GM18507 (cell line): Measurements from ENCODE around the gene EPN2.

ENCODE experiments used
- DNase-seq: peaks from one replicate; pipeline ENCODE4 v3.0.0; 2011; ENCODE audit warnings: low read depth; ENCODE audit not compliant: insufficient read length; ENCODE audit errors: extremely low spot score
- FAIRE-seq: peaks from 2 replicates; lab custom pipeline; 2011; peaks lifted over from hg19 to GRCh38; lab: Jason Lieb, UNC

The EPN2 gene

DNA sequence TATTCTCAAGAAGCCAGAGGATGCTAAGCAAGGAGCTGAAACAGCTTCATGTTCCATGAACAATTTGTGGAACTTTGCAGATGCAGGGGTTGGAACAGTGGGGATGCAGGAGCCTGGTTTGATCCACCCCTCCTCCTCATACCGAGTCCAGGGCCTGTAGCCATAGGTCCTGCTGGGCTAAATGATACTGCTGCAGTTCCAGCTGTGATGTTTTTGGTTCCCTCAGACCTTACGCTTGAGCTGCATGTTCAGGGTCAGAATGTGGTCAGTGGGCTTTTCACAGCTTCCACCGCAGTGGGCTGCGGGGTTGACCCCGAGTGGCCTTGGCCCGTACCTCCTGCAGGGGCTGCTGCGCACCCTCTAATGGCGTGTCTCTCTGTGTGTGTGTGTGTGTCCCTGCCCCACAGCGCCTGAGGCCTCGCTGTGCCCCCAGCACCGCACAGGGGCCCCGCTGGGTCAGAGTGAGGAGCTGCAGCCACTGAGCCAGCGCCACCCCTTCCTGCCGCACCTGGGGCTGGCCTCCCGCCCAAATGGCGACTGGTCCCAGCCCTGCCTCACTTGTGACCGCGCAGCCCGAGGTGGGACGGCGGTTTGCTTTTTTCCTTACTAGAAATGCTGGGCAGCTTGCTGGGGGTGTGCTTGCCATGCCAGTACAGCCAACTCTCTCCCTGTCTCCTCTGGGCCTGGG lies 48.2 kb downstream of the EPN2 start:
- FAIRE-seq (no peak), DNase-seq (no peak)

DNA sequence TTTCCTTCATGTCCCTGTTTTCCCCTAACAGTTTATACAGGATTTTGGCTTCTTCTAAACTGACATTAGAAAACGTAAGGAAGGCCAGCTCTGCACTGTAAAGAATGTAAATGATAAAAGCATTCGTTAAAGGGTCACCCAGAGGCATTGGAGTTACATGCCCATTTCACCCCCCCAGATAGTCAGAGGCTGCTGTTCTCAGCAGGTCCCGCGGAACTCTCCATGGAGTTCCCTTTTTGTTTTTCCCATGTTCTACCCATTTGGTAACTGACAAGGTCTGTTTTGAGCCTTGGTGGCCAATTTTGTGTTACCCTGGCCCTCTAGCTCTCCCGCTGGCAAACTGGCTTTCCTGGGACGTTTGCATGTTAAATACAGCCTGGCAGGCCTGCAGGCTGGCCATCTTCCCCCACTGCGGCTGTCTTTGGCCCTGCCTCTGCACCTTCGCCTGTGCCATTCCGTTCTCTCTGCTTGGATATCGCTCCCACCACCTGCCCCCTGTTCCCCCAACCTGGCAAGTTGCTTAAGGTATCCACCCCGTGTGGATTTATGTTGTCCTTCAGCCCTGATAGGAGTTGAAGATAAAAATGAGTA lies 49.7 kb downstream of the EPN2 start:
- DNase-seq (no peak), FAIRE-seq (no peak)

DNA sequence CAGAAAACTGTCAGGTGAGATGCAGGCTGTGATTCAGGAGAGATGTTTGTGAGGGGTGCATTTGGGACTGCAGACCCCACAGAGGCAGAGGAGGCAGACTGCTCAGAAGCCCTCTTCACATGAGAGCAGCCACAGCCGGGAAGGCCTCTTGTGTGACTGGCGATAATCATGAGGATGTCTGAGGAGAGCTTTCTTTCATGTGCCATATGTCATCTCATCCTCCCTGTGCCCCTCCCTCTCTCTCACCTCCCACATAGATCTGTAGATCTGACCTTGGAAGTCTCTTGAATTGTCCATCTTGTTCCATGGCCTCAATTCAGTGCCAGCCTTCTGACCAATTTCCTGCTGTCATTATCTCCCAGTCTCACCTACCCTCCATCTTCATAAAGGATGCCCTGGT lies 50.5 kb downstream of the EPN2 start:
- FAIRE-seq (no peak), DNase-seq (no peak)

DNA sequence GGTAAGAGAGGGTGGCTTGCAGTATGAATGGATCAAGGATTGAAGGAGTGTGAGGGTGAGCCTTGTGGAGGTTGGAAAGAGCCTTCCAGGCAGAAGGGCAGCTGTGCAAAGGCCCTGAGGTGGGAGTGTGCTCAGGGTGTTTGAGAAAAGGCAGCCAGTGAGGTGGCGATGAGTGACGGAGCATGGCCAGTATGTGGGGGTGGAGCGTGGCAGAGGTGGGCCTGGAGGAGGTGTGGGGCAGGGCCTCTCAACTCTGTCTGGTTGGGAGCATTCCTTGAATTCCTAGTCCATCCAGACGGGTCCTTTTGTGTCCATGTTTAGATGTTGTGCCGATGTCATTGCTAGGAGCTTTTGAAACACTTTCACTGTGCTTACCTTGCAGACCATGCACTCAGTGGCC lies 51.3 kb downstream of the EPN2 start:
- no peak for FAIRE-seq
- no peak for DNase-seq

DNA sequence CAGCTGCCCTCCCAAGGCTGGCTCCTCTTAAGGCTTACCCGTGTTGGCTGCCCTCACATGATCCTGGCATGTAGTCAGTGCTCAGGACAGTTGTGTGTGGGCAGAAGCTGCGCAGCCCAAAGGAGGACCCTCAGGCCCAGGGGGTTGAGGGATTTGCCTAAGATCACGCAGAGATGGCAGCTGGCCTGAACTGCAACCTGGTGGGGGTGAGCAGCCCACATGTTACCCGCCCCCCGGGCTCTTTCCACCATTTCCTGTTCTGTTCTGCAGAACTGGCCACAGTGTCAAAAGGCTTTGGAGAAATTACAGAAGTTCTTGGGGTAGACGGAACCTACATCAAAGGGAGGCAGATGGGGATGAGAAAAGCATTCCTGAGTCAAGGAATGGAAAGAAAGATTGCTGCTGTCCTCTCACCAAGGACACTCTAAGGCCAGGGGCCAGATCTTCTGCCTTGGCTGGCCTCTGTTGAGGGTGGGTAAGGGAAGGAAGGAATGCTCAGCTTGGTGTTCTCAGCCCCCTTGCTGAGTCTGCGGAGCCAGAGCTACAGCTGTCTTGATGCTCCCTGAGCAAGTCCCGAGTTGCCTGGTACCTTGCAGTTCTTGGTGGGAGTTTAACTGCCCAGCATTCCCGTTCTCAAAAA lies 53.0 kb downstream of the EPN2 start:
- DNase-seq (no peak), FAIRE-seq (no peak)

DNA sequence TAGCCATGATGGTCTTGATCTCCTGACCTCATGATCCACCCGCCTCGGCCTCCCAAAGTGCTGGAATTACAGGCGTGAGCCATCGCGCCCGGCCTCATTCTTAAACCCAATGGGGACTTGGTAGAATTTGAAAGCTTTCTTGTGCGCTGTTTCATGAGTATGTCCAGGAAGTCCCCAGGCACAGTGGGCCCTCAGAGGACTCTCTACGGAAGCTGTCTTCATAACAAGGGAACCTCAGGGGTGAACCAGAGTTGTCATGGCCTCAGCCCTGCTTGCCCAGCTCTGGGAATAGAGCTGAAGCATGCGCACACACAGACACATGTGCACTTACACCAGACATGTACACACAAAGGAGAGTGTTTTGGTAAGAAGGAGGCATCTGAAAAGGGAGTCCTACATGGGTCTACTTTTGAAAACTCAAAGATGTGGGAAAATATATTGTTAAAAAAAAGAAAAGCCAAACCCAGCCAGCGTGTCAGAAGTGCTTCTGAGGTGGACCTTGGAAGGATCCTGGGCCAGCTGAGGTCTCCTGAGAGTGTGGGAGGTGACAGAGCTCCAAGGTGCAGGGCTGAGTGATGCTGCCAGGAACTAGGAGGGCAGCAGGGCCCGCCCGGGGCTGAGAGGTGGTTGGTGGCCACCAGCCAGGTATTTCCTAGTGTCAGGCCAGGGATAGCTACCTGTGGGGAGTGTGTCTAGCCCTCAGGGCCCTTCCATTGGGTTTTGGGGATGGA lies 54.6 kb downstream of the EPN2 start:
- no peak for DNase-seq
- FAIRE-seq, result no peak

DNA sequence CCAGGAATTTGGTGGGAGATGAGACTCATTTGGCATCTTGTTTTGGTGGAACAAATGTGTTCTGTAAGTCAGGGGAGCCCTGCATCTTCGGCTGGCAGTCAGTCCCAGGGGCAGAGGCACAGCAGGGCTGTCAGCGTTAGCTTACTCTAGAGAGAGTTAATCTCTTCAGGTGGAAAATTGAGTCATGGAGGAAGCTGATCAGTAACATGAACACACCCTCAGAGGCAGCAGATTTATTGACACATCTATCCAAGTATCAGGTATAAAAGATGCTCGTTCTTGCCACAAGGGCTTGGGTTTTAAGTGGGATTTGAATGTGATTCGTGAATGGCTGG lies 55.2 kb downstream of the EPN2 start:
- FAIRE-seq (no peak), DNase-seq (no peak)

DNA sequence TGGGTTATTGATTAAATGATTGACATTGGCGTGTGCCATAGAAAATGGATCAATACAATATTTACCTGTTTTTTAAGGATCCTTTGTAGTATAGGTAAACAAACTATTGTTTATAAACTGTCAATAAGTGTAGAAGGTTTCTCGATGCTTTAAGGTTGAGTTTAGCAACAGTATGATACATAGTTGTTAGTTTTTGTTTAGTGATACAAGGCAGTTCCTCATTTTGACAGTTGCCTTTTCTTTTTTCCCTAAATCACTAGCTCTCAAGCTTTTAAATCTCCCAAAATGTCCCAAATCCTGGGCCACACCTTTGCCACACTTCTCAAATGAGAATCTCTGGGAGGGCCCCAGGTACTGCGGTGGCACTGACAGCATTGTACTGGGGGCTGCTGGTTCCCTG lies 57.3 kb downstream of the EPN2 start:
- no peak for FAIRE-seq
- DNase-seq, result no peak

DNA sequence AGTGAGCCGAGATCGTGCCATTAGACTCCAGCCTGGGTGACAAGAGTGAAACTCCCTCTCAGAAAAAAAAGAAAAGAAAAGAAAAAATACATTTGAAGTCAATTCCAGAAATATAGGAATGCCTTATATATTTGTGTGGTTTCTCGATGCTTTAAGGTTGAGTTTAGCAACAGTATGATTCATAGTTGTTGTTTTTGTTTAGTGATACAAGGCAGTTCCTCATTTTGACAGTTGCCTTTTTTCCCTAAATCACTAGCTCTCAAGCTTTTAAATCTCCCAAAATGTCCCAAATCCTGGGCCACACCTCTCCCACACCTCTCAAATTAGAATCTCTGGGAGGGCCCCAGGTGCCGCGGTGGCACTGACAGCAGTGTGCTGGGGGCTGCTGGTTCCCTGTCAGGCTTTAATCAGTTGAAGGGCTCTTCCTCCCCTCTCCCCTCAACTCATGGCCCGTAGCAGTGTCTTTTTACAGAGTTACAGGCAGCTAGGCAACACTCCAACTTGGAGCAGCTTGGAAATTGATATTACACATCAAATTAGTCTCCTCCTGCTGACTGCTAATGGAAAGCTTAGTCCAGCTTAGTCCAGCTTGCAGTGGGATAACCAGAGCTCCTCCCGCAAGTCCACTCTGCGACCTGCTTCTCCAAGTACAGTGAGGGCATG lies 58.4 kb downstream of the EPN2 start:
- DNase-seq (no peak), FAIRE-seq (no peak)

DNA sequence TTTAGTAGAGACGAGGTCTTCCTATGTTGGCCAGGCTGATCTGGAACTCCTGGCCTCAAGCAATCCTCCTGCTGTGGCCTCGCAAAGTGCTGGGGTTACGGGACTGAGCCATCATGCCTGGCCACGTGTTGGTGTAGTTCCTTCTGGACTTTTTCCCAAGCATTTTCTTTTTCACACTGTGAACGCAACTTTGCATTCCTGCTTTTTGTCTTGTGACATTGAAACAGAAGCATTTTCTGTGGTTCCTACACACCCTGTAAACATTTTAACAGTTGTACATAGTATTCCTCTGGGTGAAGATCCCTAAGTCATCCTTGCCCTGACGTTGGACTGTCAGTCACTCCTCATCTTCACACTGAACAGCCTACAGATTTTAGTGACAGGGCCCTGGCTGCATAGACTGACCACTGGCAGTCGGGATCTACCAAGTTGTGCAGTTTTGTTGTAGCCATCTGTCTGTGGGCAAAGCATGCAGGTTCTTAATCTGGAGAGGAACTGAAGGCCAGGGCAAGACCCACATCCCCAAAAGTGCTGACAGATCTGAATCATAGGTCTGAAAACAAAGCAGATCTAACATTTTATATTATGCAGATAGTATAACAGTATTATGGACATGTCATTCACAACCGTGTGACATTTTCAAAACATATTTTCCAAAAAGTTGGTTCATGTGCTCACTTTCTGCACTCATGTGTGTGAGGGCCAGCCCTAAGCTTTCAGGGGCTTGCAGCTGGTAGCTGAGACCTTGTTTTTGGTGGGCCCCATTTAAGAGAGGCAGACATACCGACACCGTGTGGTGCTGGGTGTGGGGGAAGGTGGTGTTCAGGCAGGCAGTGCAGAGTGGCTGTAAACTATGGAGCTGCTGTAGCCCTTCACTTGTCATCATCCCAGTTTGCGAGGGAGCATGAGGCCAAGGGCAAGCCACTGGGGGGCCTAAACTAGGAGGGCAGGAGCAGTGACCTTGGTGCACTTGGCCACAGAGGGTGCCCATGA lies 59.9 kb downstream of the EPN2 start:
- FAIRE-seq (no peak), DNase-seq (no peak)

DNA sequence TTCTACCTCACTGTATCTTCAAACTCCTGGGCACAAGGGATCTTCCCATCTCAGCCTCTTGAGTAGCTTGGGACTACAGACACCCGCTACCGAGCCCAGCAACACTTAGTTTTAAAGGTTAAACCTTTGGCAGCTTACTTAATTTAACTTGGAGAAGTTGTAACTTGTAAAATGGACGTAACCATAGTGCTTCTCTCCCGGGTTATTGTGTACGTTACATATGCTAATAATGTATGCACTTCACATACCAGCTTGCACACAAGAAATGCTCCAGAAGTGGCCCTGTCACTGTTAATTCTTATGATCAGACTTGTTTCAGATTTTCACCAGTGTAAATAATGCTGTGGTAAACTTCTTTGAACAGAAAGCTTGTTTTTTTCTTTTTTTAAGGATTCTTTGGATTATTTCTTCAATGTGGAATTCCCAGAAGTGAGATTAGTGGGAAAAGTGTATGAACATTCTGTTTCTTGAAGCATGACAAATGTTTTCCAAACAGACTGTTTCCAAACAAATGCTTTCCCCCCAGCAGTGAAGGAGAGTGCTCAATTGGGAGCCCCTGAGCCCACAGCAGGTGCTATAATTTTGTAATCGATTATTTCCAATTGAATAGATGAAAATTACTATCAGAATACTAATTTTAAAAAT lies 61.5 kb downstream of the EPN2 start:
- FAIRE-seq, result no peak
- DNase-seq, result no peak

DNA sequence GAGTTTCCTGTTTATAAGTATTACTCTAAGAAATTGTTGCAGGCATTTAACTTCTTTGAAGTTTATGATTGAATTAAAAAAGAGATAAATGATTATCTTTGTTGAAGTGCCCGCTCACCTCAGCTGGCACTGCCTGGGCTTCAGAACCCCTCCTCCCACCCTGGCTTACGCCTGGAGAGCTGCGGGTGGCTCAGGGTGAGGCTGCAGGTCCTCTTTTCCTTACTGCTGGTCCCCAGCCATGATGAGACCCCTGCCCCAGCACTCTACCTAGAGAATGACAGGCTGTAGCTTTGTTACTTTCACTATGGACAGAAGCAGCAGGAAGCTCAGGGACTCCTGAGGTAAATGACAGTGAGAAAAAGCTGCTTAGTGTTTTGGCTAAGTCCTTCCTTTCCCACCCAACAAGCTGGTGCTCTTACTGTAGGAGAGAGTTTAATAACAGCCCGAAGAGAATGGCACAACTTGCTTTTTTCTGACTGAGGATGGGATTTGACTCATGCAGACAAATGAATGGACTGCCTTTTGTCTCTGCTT lies 62.1 kb downstream of the EPN2 start:
- DNase-seq, result no peak
- no peak for FAIRE-seq

DNA sequence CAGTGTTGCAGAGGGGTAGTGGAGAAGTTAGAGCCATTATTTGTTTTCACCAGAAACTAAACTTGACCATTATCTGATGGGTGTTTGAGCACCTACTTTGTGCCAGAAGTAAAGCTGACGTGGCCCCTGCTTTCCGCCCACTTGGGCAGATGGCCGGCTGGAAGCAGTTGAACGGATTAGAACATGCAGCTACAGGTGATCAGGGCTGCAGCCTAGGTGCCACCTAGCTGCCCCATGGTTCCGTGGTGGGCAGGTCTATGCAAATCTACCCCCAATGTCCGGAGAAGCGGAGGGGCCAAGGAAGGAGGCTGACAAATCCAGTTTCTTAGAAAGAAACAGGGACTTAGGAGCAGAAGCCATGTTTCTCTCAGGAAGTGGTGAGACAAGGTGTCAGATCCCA lies 62.7 kb downstream of the EPN2 start:
- FAIRE-seq, result no peak
- no peak for DNase-seq

DNA sequence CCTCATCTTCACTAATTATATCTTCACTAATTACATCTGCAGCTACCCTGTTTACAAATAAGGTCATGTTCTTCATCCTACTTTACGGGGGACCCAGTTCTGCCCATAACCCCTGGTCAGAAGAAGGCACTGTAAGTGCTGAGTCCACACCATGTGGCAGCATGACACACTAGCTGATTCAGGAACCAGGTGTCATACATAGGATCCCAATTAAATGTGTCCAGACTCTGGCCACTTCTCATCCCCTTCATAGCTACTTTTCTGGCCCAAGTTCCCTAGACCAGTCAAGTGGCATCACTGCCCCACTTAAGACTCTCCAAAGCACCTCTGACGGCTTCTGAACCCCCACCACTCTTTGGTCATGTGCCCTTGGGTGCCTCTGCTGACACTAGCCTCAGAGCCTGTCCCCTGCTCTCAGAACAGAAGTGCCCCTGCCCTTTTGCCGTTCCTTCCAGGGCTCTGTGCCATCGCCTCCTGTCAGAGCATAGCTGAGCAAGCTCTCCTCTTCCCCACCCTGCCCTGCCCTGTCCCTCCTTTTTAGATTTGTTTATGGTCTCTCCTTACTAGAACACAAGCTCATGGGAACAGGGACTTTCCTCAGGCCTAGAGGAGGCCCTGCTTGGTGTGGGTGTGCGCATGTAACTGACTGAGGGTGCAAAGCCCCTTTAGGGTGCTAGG lies 64.2 kb downstream of the EPN2 start:
- FAIRE-seq (no peak), DNase-seq (no peak)

DNA sequence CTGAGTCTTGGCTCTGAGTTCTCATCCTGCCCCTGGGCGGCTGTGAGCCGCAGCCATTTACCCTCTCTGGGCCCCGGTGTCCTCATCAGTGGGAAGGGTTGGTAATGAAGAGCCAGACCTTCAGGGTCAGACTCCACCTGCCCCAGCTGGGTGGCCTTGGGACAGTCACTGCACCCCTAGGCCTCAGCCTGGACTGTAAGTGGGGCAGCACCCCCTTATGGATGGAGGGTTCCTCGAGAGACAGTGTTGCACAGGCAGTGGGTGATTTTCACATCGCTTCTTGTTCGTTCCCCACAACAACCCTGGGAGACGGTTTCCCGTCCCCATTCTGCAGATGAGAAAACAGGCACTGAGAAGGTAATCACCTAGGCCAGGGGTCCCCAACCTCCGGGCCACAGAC lies 64.8 kb downstream of the EPN2 start:
- DNase-seq, result no peak
- no peak for FAIRE-seq

DNA sequence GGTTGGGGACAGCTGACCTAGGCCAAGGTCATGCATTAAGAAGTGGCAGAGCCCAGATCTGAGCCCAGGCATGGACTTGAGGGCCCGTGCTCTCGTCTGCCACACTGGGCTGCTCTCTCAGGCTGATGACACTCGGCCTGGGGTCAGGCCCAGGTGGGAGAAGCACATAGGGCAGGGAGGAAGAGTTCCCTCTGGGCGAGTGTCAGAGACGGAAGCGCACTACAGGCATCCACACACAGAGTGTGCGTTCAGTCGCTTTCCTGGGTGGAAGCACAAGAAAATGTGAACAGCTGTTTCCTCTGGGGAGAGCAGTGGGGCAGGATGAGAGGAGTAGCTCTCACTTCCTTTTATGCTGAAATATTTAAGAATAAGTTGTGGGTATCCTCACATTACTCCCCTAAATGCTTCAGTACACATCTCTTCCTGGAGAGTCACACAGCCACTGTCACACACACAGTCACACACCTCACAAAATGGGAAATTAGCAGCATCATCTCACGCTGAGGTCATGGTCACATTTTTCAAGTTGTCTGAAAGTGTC lies 65.7 kb downstream of the EPN2 start:
- DNase-seq (no peak), FAIRE-seq (peak; percentile 18)

DNA sequence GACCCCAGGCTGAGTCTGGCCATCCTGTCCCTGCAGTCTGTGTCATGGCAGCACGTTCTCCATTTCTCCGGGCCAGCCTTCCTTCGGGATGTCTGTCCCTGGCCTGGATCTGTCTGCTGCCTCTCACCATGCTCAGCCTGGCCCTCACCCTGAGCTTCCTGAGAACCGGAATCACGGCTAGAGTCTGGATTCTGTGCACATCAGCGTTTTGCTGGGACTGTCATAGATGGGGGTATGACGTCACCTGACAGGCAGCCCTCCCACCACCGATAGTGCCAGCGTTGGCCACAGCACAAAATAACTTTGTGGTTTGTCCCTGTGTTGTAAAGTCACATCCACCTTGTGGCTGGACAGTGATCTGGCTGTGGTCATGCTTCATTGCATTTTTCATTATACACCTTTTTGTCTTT lies 66.2 kb downstream of the EPN2 start:
- no peak for DNase-seq
- FAIRE-seq, result peak; percentile 63

DNA sequence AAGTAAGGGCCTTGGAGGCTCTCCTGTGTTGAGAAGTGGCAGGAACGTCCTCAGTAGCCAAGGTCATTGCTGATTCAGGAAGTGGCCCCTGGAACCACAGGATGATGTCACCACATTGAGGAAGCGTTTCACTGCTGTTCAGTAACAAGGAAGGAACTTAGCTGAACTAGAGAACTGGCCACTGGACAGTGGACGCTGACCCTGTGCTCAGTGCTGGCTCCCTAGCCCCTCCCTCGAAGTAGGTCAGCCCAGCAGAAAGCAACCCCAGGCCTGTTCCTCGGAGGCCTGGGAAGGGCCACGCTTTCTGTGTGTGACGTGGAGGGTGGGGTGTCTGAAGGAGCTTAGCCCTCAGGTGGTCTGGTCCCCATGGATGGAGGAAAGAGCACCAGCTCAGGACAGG lies 67.0 kb downstream of the EPN2 start:
- DNase-seq, result no peak
- FAIRE-seq, result peak; percentile 54
